22Rv1 (cell line): ENCODE results near the gene LRRC49.

Source experiments
- CTCF ChIP-seq: fragments of 450-650 bp; IDR thresholded peaks from 2 replicates; pipeline ENCODE4 v1.5.1; 2017; ENCODE audit warnings: mild to moderate bottlenecking
- ZFX ChIP-seq: fragments of 450-650 bp; IDR thresholded peaks from 2 replicates; pipeline ENCODE4 v1.6.1; 2017; ENCODE audit warnings: antibody characterized with exemption, borderline replicate concordance

DNA sequence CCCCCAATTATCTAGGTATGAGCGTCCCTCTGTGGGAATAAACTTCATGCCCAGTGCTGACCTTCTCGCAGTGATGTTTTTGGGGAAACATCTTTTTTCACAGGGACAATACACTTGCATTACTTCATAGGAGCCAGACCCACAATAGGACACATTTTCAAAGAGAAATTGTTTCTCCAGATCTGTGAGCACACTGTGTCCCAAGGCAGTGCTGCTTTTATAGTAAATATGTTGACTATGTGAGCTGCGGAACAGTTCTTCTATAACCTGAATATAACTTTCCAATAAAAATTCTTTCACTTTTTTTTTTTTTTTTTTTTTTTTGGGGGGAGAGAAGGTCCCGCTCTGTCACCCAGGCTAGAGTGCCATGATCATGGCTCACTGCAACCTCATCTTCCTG lies 205.3 kb downstream of the LRRC49 start:
- TF ChIP-seq CTCF (no peak), ZFX (no peak)
